Peyer's patch (tissue), 4 donors: ENCODE measurements around the gene SPATA31C2. TPM values are rescaled to one million over a fixed set of nuclear protein-coding genes. Genes with fewer than 3 reads are reported as not detected.

Experiments
- DNase-seq, 3 donors: peaks; one replicate each; pipeline ENCODE4 v3.0.0-alpha.2; 2017 to 2019
- H3K27ac ChIP-seq, 4 donors: fragments of 200-600 bp; sonication (generic); one replicate each; pipeline ENCODE4 v1.5.1; 2016 to 2019
- H3K27me3 ChIP-seq, 2 donors: fragments of 200-600 bp; sonication (generic); one replicate each; pipeline ENCODE4 v1.5.1; 2019
- H3K36me3 ChIP-seq, 3 donors: fragments of 200-600 bp; sonication (generic); one replicate each; pipeline ENCODE4 v1.5.1; 2016 to 2019
- H3K4me1 ChIP-seq, 4 donors: fragments of 200-600 bp; sonication (generic); one replicate each; pipeline ENCODE4 v1.5.1; 2016 to 2019
- H3K4me3 ChIP-seq, 4 donors: fragments of 200-600 bp; sonication (generic); 1 replicate in 3 of 4; 2 replicates in 1 of 4; pipeline ENCODE4 v1.5.1; 2016 to 2019; ENCODE audit warnings: mild to moderate bottlenecking in 1 of 4
- H3K9me3 ChIP-seq, 4 donors: fragments of 200-600 bp; sonication (generic); one replicate each; pipeline ENCODE4 v1.5.1; 2016 to 2019; ENCODE audit warnings: mild to moderate bottlenecking in 1 of 4
- POLR2A ChIP-seq, 2 donors: fragments of 450-650 bp; IDR thresholded peaks; one replicate each; pipeline ENCODE4 v1.5.1; 2017; ENCODE audit warnings: antibody characterized with exemption in 2 of 2, mild to moderate bottlenecking in 2 of 2, moderate library complexity in 2 of 2
- total RNA-seq, 4 donors: library from RNA; depleted of rRNA; stranded (reverse); fragments of >200 nt; gene quantifications; one replicate each; pipeline ENCODE4 v1.1.0, GENCODE V29; 2016
- TF ChIP-seq, protein P1 (sequence below), 6 experiments: fragments of 450-650 bp in 4 of 6; fragments of 200-600 bp in 2 of 6; sonication (generic) in 1 of 6; IDR thresholded peaks; one replicate each; pipeline ENCODE4 v1.5.1; 2017 to 2019; ENCODE audit warnings: antibody characterized with exemption in 6 of 6, mild to moderate bottlenecking in 3 of 6, moderate library complexity in 1 of 6

The SPATA31C2 gene
- total RNA-seq, 4 donors from 2014 or later = not detected

DNA sequence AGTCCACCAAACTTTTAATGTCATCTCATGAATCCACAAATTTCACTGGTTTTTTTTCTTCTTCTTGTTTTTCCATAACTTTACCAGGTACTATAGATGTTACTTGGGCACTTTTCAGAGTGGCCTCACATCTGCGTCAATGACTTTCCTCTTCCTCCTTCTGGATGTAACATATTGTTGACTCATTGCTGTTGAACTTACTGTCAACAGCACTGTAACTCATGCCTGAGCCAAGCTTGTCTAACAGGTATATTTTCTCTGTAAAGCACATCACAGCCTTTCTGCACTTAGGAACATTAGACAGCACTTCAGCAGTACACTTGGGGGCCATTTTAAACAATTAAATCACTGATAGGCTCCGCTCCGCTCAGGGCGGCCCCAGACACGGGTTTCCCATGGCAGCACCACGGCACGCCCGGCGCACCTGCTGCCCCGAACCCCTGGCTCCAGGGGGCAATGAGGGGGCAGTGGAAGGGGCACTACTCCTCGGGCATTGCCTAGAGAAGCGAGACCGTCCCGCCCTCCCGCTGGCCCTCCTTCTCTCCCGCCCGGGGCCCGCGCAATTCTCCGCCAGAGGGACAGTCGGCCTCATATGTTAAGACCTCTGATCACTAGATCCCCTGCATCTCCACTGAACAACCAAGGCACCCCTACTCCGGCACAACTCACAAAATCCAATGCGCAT, 41.9 kb upstream of the SPATA31C2 start:
- H3K4me3 ChIP-seq = no peak overlapping the region

DNA sequence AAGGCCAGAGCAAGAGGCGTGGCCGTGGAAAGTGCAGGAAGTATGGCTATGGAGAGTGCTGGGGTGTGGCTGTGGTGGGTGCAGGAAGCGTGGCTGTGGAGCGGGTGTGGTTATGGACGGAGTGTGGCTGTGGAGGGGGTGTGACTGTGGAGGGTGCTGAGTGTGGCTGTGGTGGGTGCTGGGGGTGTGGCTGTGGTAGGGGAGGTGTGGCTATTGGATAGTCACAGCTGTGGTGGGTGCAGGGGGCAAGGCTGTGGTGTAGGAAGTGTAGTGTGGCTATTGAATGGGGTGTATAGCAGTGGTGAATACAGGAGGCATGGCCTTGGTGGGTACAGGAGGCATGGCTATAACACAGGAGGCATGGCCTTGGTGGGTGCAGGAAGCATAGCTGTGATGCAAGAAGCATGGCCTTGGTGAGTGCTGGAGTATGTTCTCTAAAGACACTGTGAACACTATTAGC, 40.8 kb upstream of the SPATA31C2 start:
- peak in 2 of 3 donors; percentile 50 to 53 for DNase-seq

More for the DNA sequence above, 41.9 kb upstream of the SPATA31C2 start:
- Histone ChIP-seq H3K4me1 (no peaks in the 10 kb centered on the region), H3K27ac (no peak overlapping the region), H3K9me3 (no peaks in the 10 kb centered on the region), H3K36me3 (no peaks in the 10 kb centered on the region), H3K27me3 (no peaks in the 10 kb centered on the region)
- no peak for DNase-seq
- TF ChIP-seq, protein P1, sequence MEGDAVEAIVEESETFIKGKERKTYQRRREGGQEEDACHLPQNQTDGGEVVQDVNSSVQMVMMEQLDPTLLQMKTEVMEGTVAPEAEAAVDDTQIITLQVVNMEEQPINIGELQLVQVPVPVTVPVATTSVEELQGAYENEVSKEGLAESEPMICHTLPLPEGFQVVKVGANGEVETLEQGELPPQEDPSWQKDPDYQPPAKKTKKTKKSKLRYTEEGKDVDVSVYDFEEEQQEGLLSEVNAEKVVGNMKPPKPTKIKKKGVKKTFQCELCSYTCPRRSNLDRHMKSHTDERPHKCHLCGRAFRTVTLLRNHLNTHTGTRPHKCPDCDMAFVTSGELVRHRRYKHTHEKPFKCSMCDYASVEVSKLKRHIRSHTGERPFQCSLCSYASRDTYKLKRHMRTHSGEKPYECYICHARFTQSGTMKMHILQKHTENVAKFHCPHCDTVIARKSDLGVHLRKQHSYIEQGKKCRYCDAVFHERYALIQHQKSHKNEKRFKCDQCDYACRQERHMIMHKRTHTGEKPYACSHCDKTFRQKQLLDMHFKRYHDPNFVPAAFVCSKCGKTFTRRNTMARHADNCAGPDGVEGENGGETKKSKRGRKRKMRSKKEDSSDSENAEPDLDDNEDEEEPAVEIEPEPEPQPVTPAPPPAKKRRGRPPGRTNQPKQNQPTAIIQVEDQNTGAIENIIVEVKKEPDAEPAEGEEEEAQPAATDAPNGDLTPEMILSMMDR (IDR thresholded peaks at IDR 0.05) = no peak
- TF ChIP-seq POLR2A (IDR thresholded peaks at IDR 0.05) = no peak

DNA sequence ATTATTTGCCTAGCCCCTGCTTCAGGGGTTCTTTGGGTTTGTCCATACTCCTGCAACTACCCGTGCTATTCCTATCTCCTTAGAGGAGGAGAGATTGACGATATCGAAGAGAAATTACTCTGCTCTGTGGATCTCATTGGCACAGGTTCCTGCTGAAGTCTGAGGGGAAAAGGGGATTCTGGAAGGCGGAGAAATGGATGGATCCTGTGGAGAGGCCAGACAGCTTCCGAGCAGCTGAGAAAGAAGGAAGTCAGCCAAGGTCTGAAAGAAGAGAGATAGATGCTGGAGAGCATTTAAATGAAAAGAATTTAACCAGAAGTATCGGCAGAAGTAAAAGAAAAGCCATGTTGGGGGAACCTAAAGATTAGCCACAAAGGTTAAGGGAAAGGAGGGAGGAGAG, 40.4 kb upstream of the SPATA31C2 start:
- DNase-seq = no peak
- no peak overlapping the region for H3K4me3 ChIP-seq

More for the DNA sequence above, 40.8 kb upstream of the SPATA31C2 start:
- no peak overlapping the region for H3K4me3 ChIP-seq
- H3K27me3 ChIP-seq = no peaks in the 10 kb centered on the region
- no peaks in the 10 kb centered on the region for H3K36me3 ChIP-seq
- TF ChIP-seq POLR2A (IDR thresholded peaks at IDR 0.05) = no peak
- TF ChIP-seq, protein P1 (IDR thresholded peaks at IDR 0.05) = no peak
- H3K9me3 ChIP-seq = no peaks in the 10 kb centered on the region
- no peak overlapping the region for H3K27ac ChIP-seq
- no peaks in the 10 kb centered on the region for H3K4me1 ChIP-seq

DNA sequence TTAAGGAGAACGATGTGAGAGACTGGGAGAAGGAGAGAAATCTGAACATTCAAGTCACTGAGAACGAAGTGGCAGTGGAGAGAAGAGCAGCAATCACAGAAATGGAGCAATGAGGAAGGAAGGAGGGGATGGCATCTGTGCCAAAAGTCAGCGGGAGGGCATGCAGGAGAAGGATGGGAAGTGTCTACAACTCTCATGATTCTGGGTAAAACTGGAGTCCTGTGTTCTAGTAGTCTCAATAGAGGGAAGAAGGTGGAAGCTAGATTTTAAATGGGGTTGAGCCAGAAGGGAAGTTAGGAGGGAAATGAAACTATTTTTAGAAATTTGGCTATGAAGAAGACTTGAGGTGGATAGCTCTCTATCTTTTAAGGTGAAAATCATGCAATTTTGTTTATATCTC, 39.1 kb upstream of the SPATA31C2 start:
- no peaks in the 10 kb centered on the region for H3K9me3 ChIP-seq
- TF ChIP-seq, protein P1 (IDR thresholded peaks at IDR 0.05) = no peak
- no peak for TF ChIP-seq POLR2A (IDR thresholded peaks at IDR 0.05)

More for the DNA sequence above, 40.4 kb upstream of the SPATA31C2 start:
- Histone ChIP-seq H3K27ac (no peak overlapping the region), H3K4me1 (no peaks in the 10 kb centered on the region), H3K27me3 (no peaks in the 10 kb centered on the region), H3K9me3 (no peaks in the 10 kb centered on the region), H3K36me3 (no peaks in the 10 kb centered on the region)
- TF ChIP-seq, protein P1 (IDR thresholded peaks at IDR 0.05) = no peak
- TF ChIP-seq POLR2A (IDR thresholded peaks at IDR 0.05) = no peak

DNA sequence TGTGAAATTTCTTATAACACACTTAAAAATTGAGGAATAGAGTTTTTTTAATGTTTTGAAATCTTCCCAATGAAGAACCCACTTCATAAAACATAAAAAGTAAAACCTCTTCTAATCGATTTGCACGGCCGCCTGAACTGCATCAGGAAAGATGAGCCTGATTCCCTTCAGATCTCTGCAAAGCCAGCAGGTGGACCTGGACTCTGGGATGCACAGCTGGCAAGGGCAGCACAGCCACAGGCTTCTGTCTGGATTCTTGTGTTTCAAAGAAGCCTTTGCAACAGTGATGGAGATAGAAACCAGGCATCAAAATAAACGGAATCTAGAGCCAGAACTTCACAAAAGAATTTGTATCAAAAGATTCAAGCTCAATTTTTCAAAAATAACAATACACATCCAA, 36.0 kb upstream of the SPATA31C2 start:
- no peaks in the 10 kb centered on the region for H3K4me1 ChIP-seq
- no peak overlapping the region for H3K4me3 ChIP-seq
- no peaks in the 10 kb centered on the region for H3K9me3 ChIP-seq
- no peak for DNase-seq
- no peaks in the 10 kb centered on the region for H3K36me3 ChIP-seq
- no peak overlapping the region for H3K27ac ChIP-seq
- TF ChIP-seq POLR2A (IDR thresholded peaks at IDR 0.05) = no peak
- TF ChIP-seq, protein P1 (IDR thresholded peaks at IDR 0.05) = peak in 1 of 6 experiments; percentile 13
- H3K27me3 ChIP-seq = no peaks in the 10 kb centered on the region

More for the DNA sequence above, 39.1 kb upstream of the SPATA31C2 start:
- Histone ChIP-seq H3K4me1 (no peaks in the 10 kb centered on the region), H3K27me3 (no peaks in the 10 kb centered on the region), H3K36me3 (no peaks in the 10 kb centered on the region), H3K27ac (no peak overlapping the region), H3K4me3 (no peak overlapping the region)
- DNase-seq = no peak
